ENCODE results near the gene TBC1D24. TPM values are rescaled to one million over a fixed set of nuclear protein-coding genes. Genes with fewer than 3 reads are reported as not detected.
A peak's percentile ranks its signal among the peaks of the same experiment; 100 is the strongest.

Gene TBC1D24
- total RNA-seq, 4 donors from 2014 or later = 0.59 to 21.6 (median 4.6) TPM

DNA sequence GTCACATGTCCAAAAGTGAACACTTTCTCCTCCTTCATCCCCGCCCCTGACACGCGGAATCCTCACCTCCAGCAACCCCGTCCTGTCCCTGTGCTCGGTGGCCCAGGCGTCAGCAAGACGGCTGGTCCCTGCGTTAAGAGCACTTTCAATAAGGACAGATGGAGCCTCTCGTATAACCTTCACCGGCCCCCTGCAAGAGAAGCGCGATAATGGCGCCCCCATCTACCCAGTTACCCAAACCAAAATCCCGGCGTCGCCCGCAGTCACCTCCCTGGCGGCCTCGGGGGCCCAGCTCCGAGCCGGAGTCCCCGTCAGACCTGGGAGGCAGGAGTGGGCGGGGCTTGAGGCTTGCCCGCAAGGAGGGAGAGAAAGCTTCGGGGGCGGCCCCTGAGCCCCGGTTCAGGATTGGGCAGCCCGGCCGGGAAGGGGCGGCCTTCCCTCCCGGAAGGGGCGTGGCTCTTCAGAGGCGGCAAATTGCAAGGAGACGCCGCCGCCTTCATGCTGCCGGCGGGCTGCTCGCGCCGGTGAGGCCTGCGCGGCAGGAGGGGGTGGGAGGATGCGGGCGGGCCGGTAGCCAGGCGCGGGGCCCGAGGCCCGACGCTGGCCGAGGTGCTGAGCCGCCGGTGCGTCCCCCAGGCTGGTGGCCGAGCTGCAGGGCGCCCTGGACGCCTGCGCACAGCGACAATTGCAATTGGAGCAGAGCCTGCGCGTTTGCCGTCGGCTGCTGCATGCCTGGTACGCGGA is 15.1 kb upstream of the TBC1D24 start, which contains the start of gene TEDC2:
Gene TEDC2, plus strand, starts transcription at position 463 of the 744 bp plus-strand sequence. Its CDS starts 36 bp downstream, at position 499.
- no peaks in the 10 kb centered on the region for H3K27me3 ChIP-seq
- H3K27ac ChIP-seq = peak within 1 kb of the TSS; percentile 26 to 34
- H3K4me1 ChIP-seq = peaks cover 0 to 6% of the 10 kb centered on the region in 2 donors
- H3K4me3 ChIP-seq = peak within 1 kb of the TSS; percentile 46 to 56
- intact Hi-C loops (cut with DNase I; ENCODE audit: low total_unique reads) = no loop called here
- no peak for TF ChIP-seq POLR2A (IDR thresholded peaks at IDR 0.05)
- TF ChIP-seq, protein P1, sequence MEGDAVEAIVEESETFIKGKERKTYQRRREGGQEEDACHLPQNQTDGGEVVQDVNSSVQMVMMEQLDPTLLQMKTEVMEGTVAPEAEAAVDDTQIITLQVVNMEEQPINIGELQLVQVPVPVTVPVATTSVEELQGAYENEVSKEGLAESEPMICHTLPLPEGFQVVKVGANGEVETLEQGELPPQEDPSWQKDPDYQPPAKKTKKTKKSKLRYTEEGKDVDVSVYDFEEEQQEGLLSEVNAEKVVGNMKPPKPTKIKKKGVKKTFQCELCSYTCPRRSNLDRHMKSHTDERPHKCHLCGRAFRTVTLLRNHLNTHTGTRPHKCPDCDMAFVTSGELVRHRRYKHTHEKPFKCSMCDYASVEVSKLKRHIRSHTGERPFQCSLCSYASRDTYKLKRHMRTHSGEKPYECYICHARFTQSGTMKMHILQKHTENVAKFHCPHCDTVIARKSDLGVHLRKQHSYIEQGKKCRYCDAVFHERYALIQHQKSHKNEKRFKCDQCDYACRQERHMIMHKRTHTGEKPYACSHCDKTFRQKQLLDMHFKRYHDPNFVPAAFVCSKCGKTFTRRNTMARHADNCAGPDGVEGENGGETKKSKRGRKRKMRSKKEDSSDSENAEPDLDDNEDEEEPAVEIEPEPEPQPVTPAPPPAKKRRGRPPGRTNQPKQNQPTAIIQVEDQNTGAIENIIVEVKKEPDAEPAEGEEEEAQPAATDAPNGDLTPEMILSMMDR (IDR thresholded peaks at IDR 0.05) = no peak
- no peaks in the 10 kb centered on the region for H3K9me3 ChIP-seq
- peak; percentile 94 to 95 for DNase-seq
- no peaks in the 10 kb centered on the region for H3K36me3 ChIP-seq

DNA sequence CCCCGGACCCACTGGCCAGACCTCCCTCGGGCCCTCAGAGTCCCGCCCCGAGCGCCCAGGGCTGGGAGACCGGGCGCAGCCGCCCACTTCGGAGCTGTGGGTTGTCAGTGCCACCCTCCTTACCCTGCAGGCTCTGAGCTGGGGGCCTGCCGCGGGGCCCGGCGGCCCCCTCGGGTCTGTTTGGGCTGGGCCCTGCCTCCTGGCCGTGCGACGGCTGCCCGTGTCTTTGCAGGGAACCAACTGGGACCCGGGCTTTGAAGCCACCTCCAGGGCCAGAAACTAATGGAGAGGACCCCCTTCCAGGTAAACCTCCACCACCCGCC is 14.6 kb upstream of the TBC1D24 start:
- intact Hi-C loops (cut with DNase I; ENCODE audit: low total_unique reads) = no loop called here
- Histone ChIP-seq H3K27me3 (no peaks in the 10 kb centered on the region), H3K36me3 (no peaks in the 10 kb centered on the region), H3K27ac (no peak overlapping the region), H3K4me1 (peaks cover 0 to 6% of the 10 kb centered on the region in 2 donors), H3K9me3 (no peaks in the 10 kb centered on the region), H3K4me3 (peak overlapping the region; percentile 46 to 56)
- no peak for TF ChIP-seq POLR2A (IDR thresholded peaks at IDR 0.05)
- TF ChIP-seq, protein P1 (IDR thresholded peaks at IDR 0.05) = no peak
- no peak for DNase-seq

DNA sequence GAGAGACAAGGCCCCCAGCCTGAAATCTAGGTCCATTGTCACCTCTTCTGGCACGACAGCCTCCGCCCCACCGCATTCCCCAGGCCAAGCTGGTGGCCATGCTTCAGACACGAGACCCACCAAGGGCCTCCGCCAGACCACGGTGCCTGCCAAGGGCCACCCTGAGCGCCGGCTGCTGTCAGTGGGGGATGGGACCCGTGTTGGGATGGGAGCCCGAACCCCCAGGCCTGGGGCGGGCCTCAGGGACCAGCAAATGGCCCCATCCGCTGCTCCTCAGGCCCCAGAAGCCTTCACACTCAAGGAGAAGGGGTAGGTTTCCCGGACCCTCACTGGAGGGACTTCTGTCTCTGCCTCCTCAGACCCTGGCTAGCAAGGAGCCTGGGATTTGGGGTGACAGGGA is 14.0 kb upstream of the TBC1D24 start:
- H3K9me3 ChIP-seq = no peaks in the 10 kb centered on the region
- TF ChIP-seq, protein P1 (IDR thresholded peaks at IDR 0.05) = no peak
- TF ChIP-seq POLR2A (IDR thresholded peaks at IDR 0.05) = no peak
- H3K4me1 ChIP-seq = peaks cover 0 to 6% of the 10 kb centered on the region in 2 donors
- no peaks in the 10 kb centered on the region for H3K36me3 ChIP-seq
- H3K27me3 ChIP-seq = no peaks in the 10 kb centered on the region
- no peak overlapping the region for H3K27ac ChIP-seq
- intact Hi-C loops (cut with DNase I; ENCODE audit: low total_unique reads) = no loop called here
- no peak for DNase-seq
- H3K4me3 ChIP-seq = no peak overlapping the region

DNA sequence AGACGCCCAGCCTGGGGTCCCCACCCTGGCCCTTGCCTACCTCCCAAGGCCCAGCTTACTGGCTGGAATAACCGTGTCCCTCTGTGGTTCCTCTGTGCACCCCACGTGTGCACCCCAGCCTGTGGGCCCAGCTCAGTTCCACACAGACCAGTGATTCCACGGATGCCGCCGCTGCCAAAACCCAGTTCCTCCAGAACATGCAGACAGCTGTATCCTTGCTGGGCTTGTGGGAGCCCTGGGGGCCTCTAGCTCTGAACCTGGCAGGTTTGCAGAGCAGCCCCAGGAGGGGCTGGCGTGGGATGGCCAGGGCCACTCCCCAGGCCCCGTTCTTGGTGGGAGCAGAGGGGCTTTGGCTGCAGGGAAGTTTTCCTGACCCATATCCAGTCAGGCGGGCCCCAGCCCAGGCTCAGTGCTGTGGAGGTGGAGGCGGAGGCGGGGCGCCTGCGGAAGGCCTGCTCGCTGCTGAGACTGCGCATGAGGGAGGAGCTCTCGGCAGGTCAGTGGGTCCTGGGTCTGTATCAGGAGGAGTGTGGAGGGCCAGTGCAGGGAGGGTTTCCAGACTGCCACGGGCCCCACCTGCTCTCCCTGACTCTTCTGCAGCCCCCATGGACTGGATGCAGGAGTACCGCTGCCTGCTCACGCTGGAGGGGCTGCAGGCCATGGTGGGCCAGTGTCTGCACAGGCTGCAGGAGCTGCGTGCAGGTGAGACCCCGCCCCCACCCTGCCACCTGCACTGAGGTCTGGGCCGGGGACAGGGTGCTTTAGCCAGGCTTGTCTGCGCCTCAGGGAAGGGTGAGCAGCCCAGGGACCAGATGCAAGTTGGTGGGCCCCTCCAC is 12.7 kb upstream of the TBC1D24 start:
- no peak overlapping the region for H3K27ac ChIP-seq
- DNase-seq = no peak
- TF ChIP-seq, protein P1 (IDR thresholded peaks at IDR 0.05) = no peak
- TF ChIP-seq POLR2A (IDR thresholded peaks at IDR 0.05) = no peak
- H3K9me3 ChIP-seq = no peaks in the 10 kb centered on the region
- H3K4me3 ChIP-seq = no peak overlapping the region
- H3K27me3 ChIP-seq = no peaks in the 10 kb centered on the region
- intact Hi-C loops (cut with DNase I; ENCODE audit: low total_unique reads) = no loop called here
- H3K4me1 ChIP-seq = peaks cover 0 to 6% of the 10 kb centered on the region in 2 donors
- no peaks in the 10 kb centered on the region for H3K36me3 ChIP-seq

DNA sequence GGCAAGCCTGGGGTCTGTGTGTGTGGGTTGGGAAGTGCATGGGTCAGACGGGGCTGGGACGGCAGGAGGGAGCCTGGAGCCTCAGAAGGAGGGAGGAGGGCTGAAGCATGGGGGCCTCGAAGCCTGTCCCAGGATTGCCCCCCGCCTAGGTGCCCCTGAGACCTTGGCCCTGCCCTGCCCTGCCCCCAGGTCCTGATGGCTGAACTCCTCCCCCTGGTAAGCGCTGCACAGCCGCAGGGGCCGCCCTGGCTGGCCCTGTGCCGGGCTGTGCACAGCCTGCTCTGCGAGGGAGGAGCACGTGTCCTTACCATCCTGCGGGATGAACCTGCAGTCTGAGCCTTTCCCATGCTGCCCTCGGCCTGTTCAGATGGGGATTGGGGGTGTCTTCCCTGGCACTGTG is 10.6 kb upstream of the TBC1D24 start:
- Histone ChIP-seq H3K27ac (no peak overlapping the region), H3K36me3 (no peaks in the 10 kb centered on the region), H3K27me3 (peaks cover 4 to 5% of the 10 kb centered on the region in 2 donors), H3K4me3 (no peak overlapping the region), H3K9me3 (no peaks in the 10 kb centered on the region), H3K4me1 (peaks cover 0 to 6% of the 10 kb centered on the region in 2 donors)
- TF ChIP-seq POLR2A (IDR thresholded peaks at IDR 0.05) = no peak
- TF ChIP-seq, protein P1 (IDR thresholded peaks at IDR 0.05) = no peak
- intact Hi-C loops (cut with DNase I; ENCODE audit: low total_unique reads) = no loop called here
- DNase-seq = no peak
